Chondrocyte (in vitro differentiated cells): ENCODE results near the gene PTPRG. TPM values are rescaled to one million over a fixed set of nuclear protein-coding genes. Genes with fewer than 3 reads are reported as not detected.

Source experiments
- DNase-seq: peaks from one replicate; pipeline ENCODE4 v3.0.0; 2021; ENCODE audit warnings: mixed read lengths, low spot score
- H3K27ac Mint-ChIP-seq: one replicate; pipeline ENCODE4 v1.8.0; 2021; ENCODE audit warnings: mild to moderate bottlenecking, moderate library complexity, mixed read lengths; ENCODE audit not compliant: unreplicated experiment
- H3K27me3 Mint-ChIP-seq: 2 replicates; pipeline ENCODE4 v1.8.0; 2021; ENCODE audit warnings: low read depth, mixed read lengths
- H3K36me3 Mint-ChIP-seq: 2 replicates; pipeline ENCODE4 v1.8.0; 2021; ENCODE audit warnings: low read depth, mixed read lengths
- H3K4me1 Mint-ChIP-seq: 2 replicates; pipeline ENCODE4 v1.8.0; 2021; ENCODE audit warnings: low read depth, mild to moderate bottlenecking, mixed read lengths
- H3K4me3 Mint-ChIP-seq: one replicate; pipeline ENCODE4 v1.8.0; 2021; ENCODE audit warnings: mild to moderate bottlenecking, moderate library complexity, mixed read lengths; ENCODE audit not compliant: unreplicated experiment
- H3K9me3 Mint-ChIP-seq: 2 replicates; pipeline ENCODE4 v1.8.0; 2021; ENCODE audit warnings: low read depth, mixed read lengths
- total RNA-seq: library from RNA; stranded (reverse); gene quantifications from 3 replicates; pipeline ENCODE4 v1.2.1, GENCODE V29; 2021
- TF ChIP-seq, protein P1 (sequence below): fragments of 200-600 bp; sonication (generic); IDR thresholded peaks from 2 replicates; pipeline ENCODE4 v1.5.0; 2021; ENCODE audit warnings: antibody characterized with exemption, mild to moderate bottlenecking, moderate library complexity

PTPRG gene
- total RNA-seq, 1 donor from 2014 or later, result 45.5 TPM

DNA sequence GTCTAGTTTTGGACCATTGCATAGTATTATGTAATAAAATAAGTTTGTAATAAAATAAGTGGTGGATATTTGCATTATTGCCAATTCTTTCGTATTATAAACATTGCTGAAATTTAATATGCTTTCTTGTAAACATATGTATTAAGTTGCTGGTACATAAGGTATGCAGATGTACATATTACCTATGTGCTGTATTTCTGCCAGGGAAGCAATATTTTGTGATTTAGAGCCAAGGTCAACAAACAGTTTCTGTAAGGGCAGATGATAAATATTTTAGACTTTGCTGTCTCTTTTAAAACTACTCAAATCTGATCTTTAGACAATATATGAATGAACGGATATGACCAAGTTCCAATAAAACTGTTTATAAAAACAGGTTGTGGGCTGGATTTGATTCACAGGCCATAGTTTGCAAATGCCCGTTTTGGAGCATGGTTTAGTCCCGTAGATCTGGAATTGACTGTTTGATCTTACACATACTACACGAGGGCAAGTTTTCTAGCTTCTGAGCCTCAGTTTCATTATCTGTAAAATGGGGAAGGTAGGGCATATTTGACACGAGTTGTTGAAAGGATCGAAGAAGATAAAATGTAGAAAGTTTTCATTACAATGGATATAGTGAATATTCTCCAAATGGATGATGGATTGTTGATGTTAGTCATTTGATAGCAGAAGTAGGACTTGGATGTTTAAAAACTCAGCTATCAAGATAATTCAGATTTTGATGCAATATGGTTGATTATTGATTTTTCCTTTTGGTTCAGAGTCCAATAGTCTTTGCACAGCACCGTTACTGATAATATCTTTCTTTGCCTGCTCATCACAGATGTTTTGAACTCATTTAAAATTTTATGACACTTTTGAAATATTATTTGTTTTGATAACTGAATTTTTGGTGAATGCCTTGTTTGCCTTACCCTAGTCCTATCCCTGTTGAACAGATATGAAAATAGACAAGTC, 417.4 kb downstream of the PTPRG start:
- no peaks in the 10 kb centered on the region for H3K9me3 Mint-ChIP-seq
- TF ChIP-seq, protein P1, sequence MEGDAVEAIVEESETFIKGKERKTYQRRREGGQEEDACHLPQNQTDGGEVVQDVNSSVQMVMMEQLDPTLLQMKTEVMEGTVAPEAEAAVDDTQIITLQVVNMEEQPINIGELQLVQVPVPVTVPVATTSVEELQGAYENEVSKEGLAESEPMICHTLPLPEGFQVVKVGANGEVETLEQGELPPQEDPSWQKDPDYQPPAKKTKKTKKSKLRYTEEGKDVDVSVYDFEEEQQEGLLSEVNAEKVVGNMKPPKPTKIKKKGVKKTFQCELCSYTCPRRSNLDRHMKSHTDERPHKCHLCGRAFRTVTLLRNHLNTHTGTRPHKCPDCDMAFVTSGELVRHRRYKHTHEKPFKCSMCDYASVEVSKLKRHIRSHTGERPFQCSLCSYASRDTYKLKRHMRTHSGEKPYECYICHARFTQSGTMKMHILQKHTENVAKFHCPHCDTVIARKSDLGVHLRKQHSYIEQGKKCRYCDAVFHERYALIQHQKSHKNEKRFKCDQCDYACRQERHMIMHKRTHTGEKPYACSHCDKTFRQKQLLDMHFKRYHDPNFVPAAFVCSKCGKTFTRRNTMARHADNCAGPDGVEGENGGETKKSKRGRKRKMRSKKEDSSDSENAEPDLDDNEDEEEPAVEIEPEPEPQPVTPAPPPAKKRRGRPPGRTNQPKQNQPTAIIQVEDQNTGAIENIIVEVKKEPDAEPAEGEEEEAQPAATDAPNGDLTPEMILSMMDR, result no peak
- no peak overlapping the region for H3K4me3 Mint-ChIP-seq
- no peak for DNase-seq
- no peak overlapping the region for H3K27ac Mint-ChIP-seq
- H3K4me1 Mint-ChIP-seq, result peaks cover 27% of the 10 kb centered on the region
- no peaks in the 10 kb centered on the region for H3K36me3 Mint-ChIP-seq
- no peaks in the 10 kb centered on the region for H3K27me3 Mint-ChIP-seq

DNA sequence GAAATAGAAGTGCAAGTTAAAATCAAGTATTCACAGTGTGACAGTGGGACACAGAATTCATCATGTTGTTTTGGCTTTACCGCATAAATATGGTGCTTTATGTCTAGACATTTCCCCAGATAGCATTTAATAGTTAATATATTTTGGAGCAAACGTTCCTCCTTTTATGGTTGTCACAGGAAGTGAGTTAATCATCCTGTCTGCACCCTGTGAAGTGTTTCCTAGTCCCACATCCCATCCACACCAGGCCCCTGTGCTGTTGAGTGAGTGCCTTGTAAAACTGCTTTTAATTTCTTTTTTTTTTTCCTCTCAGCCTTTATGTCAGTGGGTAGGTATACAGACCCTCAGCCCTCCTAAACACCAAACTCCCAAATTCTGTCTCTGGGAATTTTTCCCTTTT, 418.3 kb downstream of the PTPRG start:
- no peak overlapping the region for H3K4me3 Mint-ChIP-seq
- H3K27ac Mint-ChIP-seq, result peak overlapping the region; percentile 63
- TF ChIP-seq, protein P1, result no peak
- no peaks in the 10 kb centered on the region for H3K36me3 Mint-ChIP-seq
- H3K27me3 Mint-ChIP-seq, result no peaks in the 10 kb centered on the region
- H3K4me1 Mint-ChIP-seq, result peaks cover 34% of the 10 kb centered on the region
- H3K9me3 Mint-ChIP-seq, result no peaks in the 10 kb centered on the region
- no peak for DNase-seq

DNA sequence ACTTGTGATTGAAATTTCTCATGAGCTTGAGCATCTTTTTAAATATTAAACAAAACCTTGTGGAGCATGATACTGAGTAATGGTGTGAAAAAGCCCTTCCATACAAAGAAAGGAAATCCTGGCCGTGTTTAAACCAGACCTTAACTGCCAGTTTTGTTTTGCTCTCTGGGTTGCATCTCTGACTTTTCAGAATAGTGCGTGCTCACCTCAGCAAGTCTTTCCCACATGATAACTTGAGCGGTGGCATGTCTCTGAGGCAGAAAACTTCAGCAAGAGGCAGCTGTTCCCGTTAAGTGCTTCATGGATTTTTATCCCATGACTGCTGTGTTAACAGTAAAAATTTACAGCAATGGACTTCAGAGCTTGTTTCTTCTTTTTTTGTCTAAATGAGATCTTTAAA, 418.7 kb downstream of the PTPRG start:
- peak overlapping the region; percentile 63 for H3K27ac Mint-ChIP-seq
- TF ChIP-seq, protein P1, result no peak
- no peak for DNase-seq
- H3K9me3 Mint-ChIP-seq, result no peaks in the 10 kb centered on the region
- no peaks in the 10 kb centered on the region for H3K27me3 Mint-ChIP-seq
- H3K4me3 Mint-ChIP-seq, result no peak overlapping the region
- peaks cover 36% of the 10 kb centered on the region for H3K4me1 Mint-ChIP-seq
- H3K36me3 Mint-ChIP-seq, result no peaks in the 10 kb centered on the region

DNA sequence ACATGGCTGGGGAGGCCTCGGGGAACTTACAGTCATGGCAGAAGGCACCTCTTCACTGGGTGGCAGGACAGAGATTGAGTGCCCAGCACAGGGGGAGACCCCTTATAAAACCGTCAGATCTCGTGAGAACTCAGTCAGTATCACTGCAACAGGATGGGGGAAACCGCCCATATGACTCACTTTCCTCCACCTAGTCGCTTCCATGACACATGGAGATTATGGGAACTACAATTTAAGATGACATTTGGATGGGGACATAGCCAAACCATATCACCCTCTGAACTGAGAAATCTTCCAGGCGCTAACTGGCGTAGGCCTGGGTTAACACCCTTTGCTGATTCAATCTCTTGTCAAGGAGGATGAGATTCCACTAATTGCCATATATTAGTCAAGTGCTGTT, 419.7 kb downstream of the PTPRG start:
- H3K4me3 Mint-ChIP-seq, result no peak overlapping the region
- TF ChIP-seq, protein P1, result no peak
- peak overlapping the region; percentile 1 for H3K27ac Mint-ChIP-seq
- H3K27me3 Mint-ChIP-seq, result no peaks in the 10 kb centered on the region
- no peaks in the 10 kb centered on the region for H3K9me3 Mint-ChIP-seq
- H3K4me1 Mint-ChIP-seq, result peaks cover 33% of the 10 kb centered on the region
- no peaks in the 10 kb centered on the region for H3K36me3 Mint-ChIP-seq
- DNase-seq, result no peak

DNA sequence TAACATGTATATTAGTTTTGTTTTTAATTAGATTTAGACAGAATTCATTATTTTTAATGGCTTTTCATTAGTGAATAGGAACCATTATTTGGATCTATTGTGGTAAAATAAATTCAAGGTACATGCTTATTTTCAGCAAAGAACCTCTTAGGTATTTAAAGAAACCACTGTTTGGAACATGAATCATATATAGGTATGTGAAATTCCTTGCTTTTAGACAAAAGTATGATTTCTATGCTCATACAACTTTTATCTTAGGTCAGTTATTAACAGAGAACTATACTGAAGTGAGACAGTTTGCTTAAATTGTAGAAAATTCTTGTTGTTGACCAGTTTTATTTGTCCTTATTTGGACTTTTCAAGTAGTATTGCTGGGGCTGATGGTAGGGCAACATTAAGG, 422.1 kb downstream of the PTPRG start:
- H3K27ac Mint-ChIP-seq, result no peak overlapping the region
- TF ChIP-seq, protein P1, result no peak
- H3K27me3 Mint-ChIP-seq, result no peaks in the 10 kb centered on the region
- H3K36me3 Mint-ChIP-seq, result no peaks in the 10 kb centered on the region
- peaks cover 33% of the 10 kb centered on the region for H3K4me1 Mint-ChIP-seq
- DNase-seq, result no peak
- H3K4me3 Mint-ChIP-seq, result no peak overlapping the region
- no peaks in the 10 kb centered on the region for H3K9me3 Mint-ChIP-seq
